ENCODE measurements around the gene RSPO3.

GRCh38 chr6:127120787-127121636 lies 2.5 kb downstream of the RSPO3 start:
- no peak for TF ChIP-seq TAF1 (IDR thresholded peaks at IDR 0.05; ENCODE audit: borderline replicate concordance, low read depth, low read length)
- TF ChIP-seq POLR2A (IDR thresholded peaks at IDR 0.05; ENCODE audit: low read depth, low read length): no peak
- no peak for TF ChIP-seq POLR2AphosphoS5 (IDR thresholded peaks at IDR 0.05; ENCODE audit: low read depth, low read length)
